Natural killer cell (primary cell): ENCODE results near the gene BNC2. TPM values are rescaled to one million over a fixed set of nuclear protein-coding genes. Genes with fewer than 3 reads are reported as not detected.

ENCODE experiments used
- ATAC-seq, 3 donors: fragments of 150-1000 bp in 2 of 3; fragments of 200-7000 bp in 1 of 3; cut with Tn5 transposase; 1 replicate in 1 of 3; 2 replicates in 2 of 3; pipeline ENCODE4 v1.10.0; 2021; ENCODE audit warnings: mild to moderate bottlenecking in 2 of 3, moderate library complexity in 2 of 3
- DNase-seq, 2 donors: peaks; one replicate each; pipeline versions ENCODE4 v3.0.0 to v3.0.0-alpha.2; 2013 to 2021; ENCODE audit warnings: mixed read lengths in 1 of 2
- H3K27ac ChIP-seq: one replicate; pipeline ENCODE4 v1.5.1; 2013; ENCODE audit warnings: mild to moderate bottlenecking, low read length
- H3K27me3 ChIP-seq: one replicate; pipeline ENCODE4 v1.6.1; 2013; ENCODE audit warnings: low read length; ENCODE audit not compliant: control insufficient read depth, insufficient read depth
- H3K36me3 ChIP-seq: one replicate; pipeline ENCODE4 v1.6.1; 2013; ENCODE audit warnings: low read length; ENCODE audit not compliant: control insufficient read depth, insufficient read depth
- H3K4me1 ChIP-seq: one replicate; pipeline ENCODE4 v1.6.1; 2013; ENCODE audit warnings: low read length; ENCODE audit not compliant: control insufficient read depth, insufficient read depth
- H3K4me3 ChIP-seq: one replicate; pipeline ENCODE4 v1.5.1; 2013; ENCODE audit warnings: low read length
- H3K9me3 ChIP-seq: one replicate; pipeline ENCODE4 v1.6.1; 2013; ENCODE audit warnings: low read length; ENCODE audit not compliant: control insufficient read depth, insufficient read depth
- H3K27ac Mint-ChIP-seq, 2 donors: one replicate each; pipeline ENCODE4 v1.8.0; 2022; ENCODE audit warnings: mild to moderate bottlenecking in 2 of 2, mixed read lengths in 2 of 2, moderate library complexity in 1 of 2
- H3K27me3 Mint-ChIP-seq, 2 donors: one replicate each; pipeline ENCODE4 v1.8.0; 2022; ENCODE audit warnings: low read depth in 2 of 2, mixed read lengths in 2 of 2
- H3K36me3 Mint-ChIP-seq: one replicate; pipeline ENCODE4 v1.8.0; 2022; ENCODE audit warnings: mixed read lengths
- H3K4me1 Mint-ChIP-seq, 2 donors: one replicate each; pipeline ENCODE4 v1.8.0; 2022; ENCODE audit warnings: mixed read lengths in 2 of 2
- H3K4me3 Mint-ChIP-seq: one replicate; pipeline ENCODE4 v1.8.0; 2022; ENCODE audit warnings: mild to moderate bottlenecking, moderate library complexity, mixed read lengths
- H3K9me3 Mint-ChIP-seq, 2 donors: one replicate each; pipeline ENCODE4 v1.8.0; 2022; ENCODE audit warnings: mixed read lengths in 2 of 2
- CTCF ChIP-seq: fragments of 200-600 bp; IDR thresholded peaks from one replicate; pipeline ENCODE4 v1.8.0; 2022; ENCODE audit warnings: antibody characterized with exemption
- WGBS: methylation state at CpG from one replicate; pipeline ENCODE4 v1.1.7; 2013; ENCODE audit warnings: missing lambda C conversion rate; ENCODE audit not compliant: insufficient coverage; 5-methylcytosine and 5-hydroxymethylcytosine counted together
- intact Hi-C: fragments of 100-400 bp; cut with micrococcal nuclease; formaldehyde crosslinking; loops from one replicate; pipeline ENCODE4 v1.14.2; 2022
- total RNA-seq, 4 donors: library from RNA; stranded (reverse); fragments of 120-200 nt in 1 of 4; gene quantifications; one replicate each; pipeline versions ENCODE4 v1.2.3 to v1.2.4, GENCODE V29; 2013 to 2022

The BNC2 gene
- total RNA-seq, 3 donors from 2014 or later (not counting 1 experiment from before 2014, with no cell fraction given) = 36.9 to 84.2 (median 66.5) TPM

GRCh38 chr9:16526380-16526779 is 344.1 kb downstream of the BNC2 start:
- no peak overlapping the region for H3K4me3 Mint-ChIP-seq
- no peak overlapping the region for H3K4me3 ChIP-seq

GRCh38 chr9:16524823-16525222 is 345.6 kb downstream of the BNC2 start:
- intact Hi-C loops = no loop called here
- Histone ChIP-seq H3K27ac (no peak overlapping the region), H3K27me3 (no peaks in the 10 kb centered on the region), H3K9me3 (no peaks in the 10 kb centered on the region), H3K4me3 (no peak overlapping the region), H3K36me3 (no peaks in the 10 kb centered on the region), H3K4me1 (no peaks in the 10 kb centered on the region)
- TF ChIP-seq CTCF = no peak
- Mint-ChIP-seq H3K27me3 (no peaks in the 10 kb centered on the region), H3K36me3 (no peaks in the 10 kb centered on the region), H3K9me3 (no peaks in the 10 kb centered on the region), H3K4me3 (no peak overlapping the region), H3K27ac (no peak overlapping the region), H3K4me1 (peaks cover 14 to 26% of the 10 kb centered on the region in 2 donors)
- DNase-seq (no peak), ATAC-seq (no peak)
- WGBS = no CpG with 5 or more reads among the region's 2 CpGs

More at GRCh38 chr9:16526380-16526779, 344.1 kb downstream of the BNC2 start:
- no peaks in the 10 kb centered on the region for H3K27me3 ChIP-seq
- H3K27ac Mint-ChIP-seq = no peak overlapping the region
- H3K4me1 Mint-ChIP-seq = peaks cover 14 to 18% of the 10 kb centered on the region in 2 donors
- H3K9me3 ChIP-seq = no peaks in the 10 kb centered on the region
- no peaks in the 10 kb centered on the region for H3K9me3 Mint-ChIP-seq
- H3K36me3 Mint-ChIP-seq = peaks cover 5% of the 10 kb centered on the region
- no peaks in the 10 kb centered on the region for H3K27me3 Mint-ChIP-seq
- WGBS = 88% methylated on average over 3 of the region's 3 CpGs
- ATAC-seq = no peak
- H3K4me1 ChIP-seq = no peaks in the 10 kb centered on the region
- intact Hi-C loops = no loop called here
- TF ChIP-seq CTCF = no peak
- H3K36me3 ChIP-seq = no peaks in the 10 kb centered on the region
- DNase-seq = no peak
- H3K27ac ChIP-seq = no peak overlapping the region

GRCh38 chr9:16524078-16524477 is 346.4 kb downstream of the BNC2 start:
- no peak overlapping the region for H3K27ac Mint-ChIP-seq
- 90% methylated on average over 3 of the region's 3 CpGs for WGBS
- ATAC-seq (no peak), DNase-seq (no peak)
- H3K4me3 Mint-ChIP-seq = no peak overlapping the region
- Histone ChIP-seq H3K4me3 (no peak overlapping the region), H3K27ac (no peak overlapping the region), H3K9me3 (no peaks in the 10 kb centered on the region), H3K27me3 (no peaks in the 10 kb centered on the region), H3K4me1 (no peaks in the 10 kb centered on the region), H3K36me3 (no peaks in the 10 kb centered on the region)
- no peaks in the 10 kb centered on the region for H3K27me3 Mint-ChIP-seq
- intact Hi-C loops = no loop called here
- no peaks in the 10 kb centered on the region for H3K9me3 Mint-ChIP-seq
- TF ChIP-seq CTCF = no peak
- H3K4me1 Mint-ChIP-seq = peaks cover 14 to 26% of the 10 kb centered on the region in 2 donors
- no peaks in the 10 kb centered on the region for H3K36me3 Mint-ChIP-seq

GRCh38 chr9:16521868-16522411 is 348.5 kb downstream of the BNC2 start:
- intact Hi-C loops = no loop called here

More at GRCh38 chr9:16521868-16522411, 348.5 kb downstream of the BNC2 start:
- Histone ChIP-seq H3K4me3 (no peak overlapping the region), H3K9me3 (no peaks in the 10 kb centered on the region), H3K4me1 (no peaks in the 10 kb centered on the region), H3K27ac (no peak overlapping the region), H3K36me3 (no peaks in the 10 kb centered on the region), H3K27me3 (no peaks in the 10 kb centered on the region)
- Mint-ChIP-seq H3K4me3 (no peak overlapping the region), H3K27me3 (no peaks in the 10 kb centered on the region), H3K9me3 (no peaks in the 10 kb centered on the region), H3K4me1 (peaks cover 20 to 26% of the 10 kb centered on the region in 2 donors), H3K36me3 (no peaks in the 10 kb centered on the region), H3K27ac (no peak overlapping the region)
- no peak for DNase-seq
- TF ChIP-seq CTCF = no peak
- WGBS = 18% methylated on average over 3 of the region's 3 CpGs
- ATAC-seq = no peak
